Measurements from ENCODE around the gene EDEM2.

The EDEM2 gene

DNA sequence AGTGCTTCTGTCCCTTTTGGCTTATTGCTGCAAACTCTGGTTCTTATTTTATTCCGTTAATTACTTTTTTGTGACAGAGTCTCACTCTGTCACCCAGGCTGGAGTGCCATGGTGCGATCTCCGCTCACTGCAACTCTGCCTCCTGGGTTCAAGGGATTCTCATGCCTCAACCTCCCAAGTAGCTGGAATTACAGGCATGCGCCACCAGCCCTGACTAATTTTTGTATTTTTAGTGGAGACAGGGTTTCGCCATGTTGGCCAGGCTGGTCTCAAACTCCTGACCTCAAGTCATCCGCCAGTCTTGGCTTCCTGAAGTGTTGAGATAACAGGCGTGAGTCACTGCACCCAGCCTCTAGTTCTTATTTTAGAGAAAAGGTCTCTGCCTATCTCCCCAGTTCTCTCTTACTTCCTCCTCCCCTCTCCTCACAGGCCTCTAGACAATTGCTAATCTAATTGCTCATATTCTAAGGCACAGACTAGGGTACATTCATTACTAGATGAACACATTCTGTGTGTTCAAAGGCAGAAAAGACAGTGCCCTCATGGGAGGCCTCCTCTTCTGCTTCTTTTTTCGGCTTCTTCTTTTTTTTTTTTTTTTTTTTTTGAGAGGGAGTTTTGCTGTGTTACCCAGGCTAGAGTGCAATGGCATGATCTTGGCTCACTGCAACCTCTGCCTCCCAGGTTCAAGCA lies 27.0 kb downstream of the EDEM2 start:
- no peaks in the 10 kb centered on the region for H3K27me3 ChIP-seq (ENCODE audit: insufficient read depth, low read depth)
- TF ChIP-seq CTCF (conservative IDR thresholded peaks at IDR 0.05; ENCODE audit: low read depth, low read length), result no peak
- no peak overlapping the region for H3K4me2 ChIP-seq
- H3K4me1 ChIP-seq (ENCODE audit: low read depth, poor library complexity, severe bottlenecking), result no peaks in the 10 kb centered on the region
- H3K27ac ChIP-seq, result no peak overlapping the region
- no peaks in the 10 kb centered on the region for H4K20me1 ChIP-seq (ENCODE audit: insufficient read depth)
- peaks cover 6% of the 10 kb centered on the region; the same call in 1 of the 2 replicates for H3K36me3 ChIP-seq (ENCODE audit: insufficient read depth)
- H3K4me3 ChIP-seq (IDR thresholded peaks at IDR 0.05; ENCODE audit: insufficient read depth, low read depth, low read length), result no peak overlapping the region
- no peak overlapping the region for H2AFZ ChIP-seq (ENCODE audit: low read depth)
- H3K79me2 ChIP-seq (ENCODE audit: insufficient read depth, low read depth), result no peaks in the 10 kb centered on the region
- no peak overlapping the region for H3K9ac ChIP-seq

GRCh38 chr20:35117629-35118028 lies 29.5 kb downstream of the EDEM2 start:
- no peak overlapping the region for H3K27ac ChIP-seq
- H3K4me2 ChIP-seq, result no peak overlapping the region
- H3K9ac ChIP-seq, result no peak overlapping the region
- no peak overlapping the region for H3K4me3 ChIP-seq (IDR thresholded peaks at IDR 0.05; ENCODE audit: insufficient read depth, low read depth, low read length)
- no peaks in the 10 kb centered on the region for H3K36me3 ChIP-seq (ENCODE audit: insufficient read depth)
- H3K27me3 ChIP-seq (ENCODE audit: insufficient read depth, low read depth), result no peaks in the 10 kb centered on the region
- TF ChIP-seq CTCF (conservative IDR thresholded peaks at IDR 0.05; ENCODE audit: low read depth, low read length), result no peak
- no peaks in the 10 kb centered on the region for H3K79me2 ChIP-seq (ENCODE audit: insufficient read depth, low read depth)
- H3K4me1 ChIP-seq (ENCODE audit: low read depth, poor library complexity, severe bottlenecking), result no peaks in the 10 kb centered on the region
- no peaks in the 10 kb centered on the region for H4K20me1 ChIP-seq (ENCODE audit: insufficient read depth)
- H2AFZ ChIP-seq (ENCODE audit: low read depth), result no peak overlapping the region

- no peaks in the 10 kb centered on the region for H3K79me2 ChIP-seq (ENCODE audit: insufficient read depth, low read depth)
- no peaks in the 10 kb centered on the region for H4K20me1 ChIP-seq (ENCODE audit: insufficient read depth)
- TF ChIP-seq CTCF (conservative IDR thresholded peaks at IDR 0.05; ENCODE audit: low read depth, low read length), result no peak
- H2AFZ ChIP-seq (ENCODE audit: low read depth), result no peak overlapping the region
- no peak overlapping the region for H3K4me3 ChIP-seq (IDR thresholded peaks at IDR 0.05; ENCODE audit: insufficient read depth, low read depth, low read length)
- no peaks in the 10 kb centered on the region for H3K4me1 ChIP-seq (ENCODE audit: low read depth, poor library complexity, severe bottlenecking)
- H3K4me2 ChIP-seq, result no peak overlapping the region
- H3K9ac ChIP-seq, result no peak overlapping the region
- no peaks in the 10 kb centered on the region for H3K36me3 ChIP-seq (ENCODE audit: insufficient read depth)
- H3K27me3 ChIP-seq (ENCODE audit: insufficient read depth, low read depth), result no peaks in the 10 kb centered on the region
- H3K27ac ChIP-seq, result no peak overlapping the region
These were observed 29.9 kb downstream of the EDEM2 start for GRCh38 chr20:35117196-35117595.

DNA sequence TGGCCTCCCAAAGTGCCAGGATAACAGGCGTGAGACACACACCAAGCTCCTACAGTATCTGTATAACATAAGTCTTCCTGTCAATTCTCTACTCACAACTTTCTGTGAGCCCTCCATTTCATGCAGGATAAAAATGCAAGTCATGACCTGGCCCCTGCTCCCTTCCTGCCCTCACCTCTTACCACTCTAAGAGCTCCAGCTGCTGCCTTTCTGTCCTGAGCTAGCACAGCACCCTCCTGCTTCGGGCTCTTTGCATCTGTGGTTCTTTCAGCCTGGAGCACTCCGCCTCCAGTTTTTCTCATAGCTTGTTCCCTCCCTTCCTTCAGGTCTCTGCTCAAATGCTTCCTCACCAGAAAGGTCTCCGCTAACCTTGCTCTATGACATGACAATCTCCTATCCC lies 30.9 kb downstream of the EDEM2 start:
- Histone ChIP-seq H3K4me2 (no peak overlapping the region), H4K20me1 (ENCODE audit: insufficient read depth) (no peaks in the 10 kb centered on the region), H3K9ac (no peak overlapping the region), H3K79me2 (ENCODE audit: insufficient read depth, low read depth) (no peaks in the 10 kb centered on the region), H3K36me3 (ENCODE audit: insufficient read depth) (no peaks in the 10 kb centered on the region), H2AFZ (ENCODE audit: low read depth) (no peak overlapping the region), H3K4me3 (IDR thresholded peaks at IDR 0.05; ENCODE audit: insufficient read depth, low read depth, low read length) (no peak overlapping the region), H3K27me3 (ENCODE audit: insufficient read depth, low read depth) (no peaks in the 10 kb centered on the region), H3K4me1 (ENCODE audit: low read depth, poor library complexity, severe bottlenecking) (no peaks in the 10 kb centered on the region), H3K27ac (no peak overlapping the region)
- no peak for TF ChIP-seq CTCF (conservative IDR thresholded peaks at IDR 0.05; ENCODE audit: low read depth, low read length)
